H1 (cell line): ENCODE measurements around the gene ADAT3. TPM values are rescaled to one million over a fixed set of nuclear protein-coding genes. Genes with fewer than 3 reads are reported as not detected.

ENCODE experiments used
- CTCF ChIA-PET: fragments of 300-600 bp; sonication (Branson Sonifier 250); formaldehyde crosslinking; loops from one replicate; lab custom pipeline; 2021; ENCODE audit not compliant: partially characterized antibody; lab: Charles Lee
- POLR2A ChIA-PET: fragments of 300-600 bp; sonication (Branson Sonifier 250); formaldehyde crosslinking; loops from one replicate; lab custom pipeline; 2021; ENCODE audit warnings: inconsistent platforms; ENCODE audit not compliant: partially characterized antibody; lab: Charles Lee
- DNase-seq, 2 experiments: peaks; one replicate each; pipeline versions ENCODE4 v3.0.0 to v3.0.0-alpha.2; 2010 to 2022; ENCODE audit warnings: low spot score in 2 of 2, low read depth in 1 of 2, mixed read lengths in 1 of 2
- FAIRE-seq: peaks from 2 replicates; lab custom pipeline; 2011; peaks lifted over from hg19 to GRCh38; lab: Jason Lieb, UNC
- H2AFZ ChIP-seq: 2 replicates; pipeline ENCODE4 v1.8.1; 2012; ENCODE audit warnings: low read length, inconsistent platforms
- H2AK5ac ChIP-seq: 2 replicates; pipeline ENCODE4 v1.6.1; 2013; ENCODE audit warnings: low read depth, low read length
- H2BK120ac ChIP-seq: replicated peaks from 2 replicates; pipeline ENCODE3; 2013; ENCODE audit warnings: low read depth, low read length, inconsistent platforms
- H2BK12ac ChIP-seq: 2 replicates; pipeline ENCODE4 v1.6.1; 2013; ENCODE audit warnings: low read depth, low read length
- H2BK15ac ChIP-seq: 2 replicates; pipeline ENCODE4 v1.6.1; 2013; ENCODE audit warnings: low read length
- H2BK20ac ChIP-seq: 2 replicates; pipeline ENCODE4 v1.6.1; 2013; ENCODE audit warnings: low read length
- H2BK5ac ChIP-seq: 2 replicates; pipeline ENCODE4 v1.6.1; 2013; ENCODE audit warnings: low read depth, low read length
- H3K14ac ChIP-seq: 2 replicates; pipeline ENCODE4 v1.6.1; 2013; ENCODE audit warnings: inconsistent platforms; ENCODE audit not compliant: insufficient read length
- H3K18ac ChIP-seq: 2 replicates; pipeline ENCODE4 v1.6.1; 2013; ENCODE audit warnings: low read length; ENCODE audit errors: extremely low read depth
- H3K23ac ChIP-seq: 2 replicates; pipeline ENCODE4 v1.6.1; 2013; ENCODE audit warnings: inconsistent platforms; ENCODE audit not compliant: insufficient read length
- H3K23me2 ChIP-seq: 2 replicates; pipeline ENCODE4 v1.6.1; 2013; ENCODE audit warnings: low read depth, low read length
- H3K27ac ChIP-seq: 2 replicates; pipeline ENCODE4 v1.6.1; 2011; ENCODE audit warnings: low read depth, low read length, inconsistent platforms
- H3K27me3 ChIP-seq, 4 experiments: replicated peaks in 1 of 4; 1 replicate in 1 of 4; 2 replicates in 3 of 4; pipeline versions ENCODE4 v1.6.1 to v1.8.1; 2011 to 2013; ENCODE audit warnings: low read length in 3 of 4, mild to moderate bottlenecking in 3 of 4, inconsistent platforms in 2 of 4, mixed read lengths in 2 of 4, moderate library complexity in 1 of 4; ENCODE audit not compliant: control insufficient read depth in 3 of 4, insufficient read depth in 3 of 4; ENCODE audit errors: extremely low read depth in 1 of 4
- H3K36me3 ChIP-seq, 4 experiments: 2 replicates each; pipeline versions ENCODE4 v1.6.1 to v1.8.1; 2011 to 2013; ENCODE audit warnings: mild to moderate bottlenecking in 4 of 4, low read length in 3 of 4, moderate library complexity in 2 of 4, control low read depth in 1 of 4, inconsistent platforms in 1 of 4; ENCODE audit not compliant: insufficient read depth in 4 of 4, control insufficient read depth in 2 of 4
- H3K4ac ChIP-seq: replicated peaks from 2 replicates; pipeline ENCODE3; 2013; ENCODE audit warnings: low read length, low read depth, mixed read lengths, inconsistent platforms; ENCODE audit not compliant: insufficient read length
- H3K4me1 ChIP-seq, 4 experiments: replicated peaks in 1 of 4; 1 replicate in 1 of 4; 2 replicates in 3 of 4; pipeline versions ENCODE4 v1.6.1 to v1.8.1; 2011 to 2013; ENCODE audit warnings: low read length in 3 of 4, inconsistent platforms in 2 of 4, mixed read lengths in 1 of 4; ENCODE audit not compliant: insufficient read depth in 4 of 4, control insufficient read depth in 3 of 4
- H3K4me2 ChIP-seq, 2 experiments: 2 replicates each; pipeline versions ENCODE4 v1.6.1 to v1.8.1; 2011 to 2013; ENCODE audit warnings: low read depth in 2 of 2, low read length in 2 of 2, control low read depth in 1 of 2, inconsistent platforms in 1 of 2, mild to moderate bottlenecking in 1 of 2; ENCODE audit not compliant: insufficient read depth in 1 of 2
- H3K4me3 ChIP-seq, 4 experiments: fragments of 200-600, 300-600 bp in 1 of 4; sonication (generic), shearing (Covaris generic), sonication (Bioruptor Twin) in 1 of 4; 2 replicates each; pipeline versions ENCODE4 v1.5.1 to v1.8.1; 2011 to 2016; ENCODE audit warnings: low read length in 4 of 4, low read depth in 3 of 4, control low read depth in 2 of 4, inconsistent platforms in 2 of 4, mild to moderate bottlenecking in 2 of 4, mixed read lengths in 1 of 4, moderate library complexity in 1 of 4; ENCODE audit not compliant: insufficient read depth in 2 of 4; ENCODE audit errors: extremely low read depth in 1 of 4
- H3K56ac ChIP-seq: replicated peaks from 2 replicates; pipeline ENCODE3; 2013; ENCODE audit warnings: low read depth, mild to moderate bottlenecking, mixed read lengths, low read length, inconsistent platforms; ENCODE audit not compliant: insufficient read length
- H3K79me1 ChIP-seq: 2 replicates; pipeline ENCODE4 v1.6.1; 2013; ENCODE audit warnings: low read depth, low read length, control low read depth
- H3K79me2 ChIP-seq, 2 experiments: 2 replicates each; pipeline versions ENCODE4 v1.6.1 to v1.8.1; 2012 to 2013; ENCODE audit warnings: low read length in 2 of 2, mild to moderate bottlenecking in 2 of 2, inconsistent platforms in 1 of 2; ENCODE audit not compliant: insufficient read depth in 2 of 2, control insufficient read depth in 1 of 2
- H3K9ac ChIP-seq, 4 experiments: replicated peaks in 1 of 4; 1 replicate in 1 of 4; 2 replicates in 3 of 4; pipeline versions ENCODE4 v1.6.1 to v1.8.1; 2011 to 2013; ENCODE audit warnings: low read depth in 3 of 4, low read length in 3 of 4, control low read depth in 2 of 4, mild to moderate bottlenecking in 2 of 4, moderate library complexity in 2 of 4, inconsistent platforms in 1 of 4; ENCODE audit errors: extremely low read depth in 1 of 4
- H3K9me3 ChIP-seq, 2 experiments: 2 replicates each; pipeline versions ENCODE4 v1.6.1 to v1.8.1; 2012 to 2013; ENCODE audit warnings: mild to moderate bottlenecking in 2 of 2, moderate library complexity in 2 of 2, control low read depth in 1 of 2, inconsistent platforms in 1 of 2, low read depth in 1 of 2, low read length in 1 of 2, mixed read lengths in 1 of 2; ENCODE audit not compliant: insufficient read depth in 2 of 2
- H4K20me1 ChIP-seq, 2 experiments: replicated peaks in 1 of 2; 2 replicates each; pipeline versions ENCODE3 to v1.8.1; 2011 to 2013; ENCODE audit warnings: inconsistent platforms in 2 of 2, low read length in 2 of 2, mild to moderate bottlenecking in 1 of 2; ENCODE audit not compliant: insufficient read depth in 2 of 2, control insufficient read depth in 1 of 2
- H4K5ac ChIP-seq: 2 replicates; pipeline ENCODE4 v1.6.1; 2013; ENCODE audit warnings: low read length, low read depth, mixed read lengths, inconsistent platforms; ENCODE audit not compliant: insufficient read length
- H4K8ac ChIP-seq: 2 replicates; pipeline ENCODE4 v1.8.0; 2013; ENCODE audit warnings: mild to moderate bottlenecking, moderate library complexity, low read length, inconsistent platforms; ENCODE audit not compliant: insufficient read depth; ENCODE audit errors: extremely low read depth
- H4K91ac ChIP-seq: replicated peaks from 2 replicates; pipeline ENCODE3; 2013; ENCODE audit warnings: low read length, mixed read lengths, inconsistent platforms; ENCODE audit not compliant: insufficient read length
- CHD1 ChIP-seq: IDR thresholded peaks from 2 replicates; pipeline ENCODE4 v1.6.1; 2012; ENCODE audit warnings: low read depth, low read length, improper control_type of control experiment
- EGR1 ChIP-seq: IDR thresholded peaks from 2 replicates; pipeline ENCODE4 v1.6.1; 2011; ENCODE audit warnings: low read depth, low read length, borderline replicate concordance
- EZH2 ChIP-seq: fragments of 200-600 bp; sonication (generic); IDR thresholded peaks from 2 replicates; pipeline ENCODE4 v1.7.1; 2012; ENCODE audit warnings: low read depth, mild to moderate bottlenecking, moderate library complexity, low read length, inconsistent platforms; ENCODE audit not compliant: severe bottlenecking
- GABPA ChIP-seq: IDR thresholded peaks from 2 replicates; pipeline ENCODE4 v1.6.1; 2011; ENCODE audit warnings: mild to moderate bottlenecking, low read length, moderate library complexity, borderline replicate concordance; ENCODE audit not compliant: insufficient read depth
- GTF2F1 ChIP-seq: IDR thresholded peaks from 2 replicates; pipeline ENCODE4 v1.6.1; 2012; ENCODE audit warnings: low read depth, low read length, improper control_type of control experiment, borderline replicate concordance
- KDM4A ChIP-seq: IDR thresholded peaks from one replicate; pipeline ENCODE4 v1.7.1; 2012; ENCODE audit warnings: low read depth, mild to moderate bottlenecking, moderate library complexity, low read length, inconsistent platforms; ENCODE audit not compliant: severe bottlenecking
- KDM5A ChIP-seq: fragments of 200-600 bp; IDR thresholded peaks from 2 replicates; pipeline ENCODE4 v1.7.1; 2012; ENCODE audit warnings: mild to moderate bottlenecking, low read length, inconsistent platforms, mixed read lengths
- SP4 ChIP-seq: IDR thresholded peaks from 2 replicates; pipeline ENCODE4 v1.6.1; 2012; ENCODE audit warnings: low read length, inconsistent platforms
- YY1 ChIP-seq: IDR thresholded peaks from 2 replicates; pipeline ENCODE4 v1.6.1; 2011; ENCODE audit warnings: low read depth, mild to moderate bottlenecking, low read length
- WGBS, 2 experiments: shearing (Covaris generic) in 1 of 2; methylation state at CpG; one replicate each; pipeline versions ENCODE4 v1.1.6 to v1.1.7; 2013 to 2015; ENCODE audit warnings: low lambda C conversion rate in 2 of 2, mixed read lengths in 2 of 2, inconsistent platforms in 1 of 2, low coverage in 1 of 2, missing lambda C conversion rate in 1 of 2; ENCODE audit not compliant: insufficient replicate concordance in 2 of 2, insufficient coverage in 1 of 2, insufficient read length in 1 of 2; ENCODE audit errors: extremely low coverage in 1 of 2, missing lambda C conversion rate in 1 of 2; 5-methylcytosine and 5-hydroxymethylcytosine counted together
- polyA plus RNA-seq, 7 experiments: library from polyadenylated mRNA; depleted of rRNA in 3 of 7; stranded (reverse) in 5 of 7; unstranded in 2 of 7; fragments of >200 nt in 5 of 7; fragments of 200-250 nt in 2 of 7; gene quantifications; 1 replicate in 5 of 7; 2 replicates in 1 of 7; 4 replicates in 1 of 7; pipeline versions ENCODE4 v1.2.1 to v1.2.3, GENCODE V29; 2011 to 2013; ENCODE audit warnings: missing spikeins in 2 of 7, mixed read lengths in 2 of 7
- total RNA-seq: library from RNA; stranded (reverse); fragmentation: NEBNext Ultra II Directional; extraction: Animal tissue kit (Norgen Biotek cat#: 25700); gene quantifications from 2 replicates; pipeline ENCODE4 v1.2.1, GENCODE V29; 2021
- TF ChIP-seq, protein P1 (sequence below): IDR thresholded peaks from 2 replicates; pipeline ENCODE4 v1.6.1; 2012; ENCODE audit warnings: inconsistent platforms

ADAT3 gene
- total and polyA plus RNA-seq, 2 of the 8 experiments (the other 6 are each of a cell fraction or from before 2014, with no cell fraction given): 5.4 to 10.8 TPM

- no peak for TF ChIP-seq CHD1
- no peak for TF ChIP-seq EZH2
- TF ChIP-seq YY1: no peak
- TF ChIP-seq GTF2F1: no peak
- no peak for TF ChIP-seq EGR1
- TF ChIP-seq KDM4A: no peak
- TF ChIP-seq KDM5A: no peak
- TF ChIP-seq SP4: no peak
- no peak for TF ChIP-seq GABPA
- TF ChIP-seq, protein P1, sequence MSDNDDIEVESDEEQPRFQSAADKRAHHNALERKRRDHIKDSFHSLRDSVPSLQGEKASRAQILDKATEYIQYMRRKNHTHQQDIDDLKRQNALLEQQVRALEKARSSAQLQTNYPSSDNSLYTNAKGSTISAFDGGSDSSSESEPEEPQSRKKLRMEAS: no peak
- Histone ChIP-seq H4K20me1 (peaks cover 28 to 34% of the 10 kb centered on the region in 2 experiments), H4K91ac (no peak overlapping the region), H3K14ac (no peak overlapping the region), H4K5ac (peak overlapping the region; percentile 5), H2BK15ac (no peak overlapping the region), H3K79me2 (peaks cover 49 to 63% of the 10 kb centered on the region in 2 experiments), H3K23me2 (peaks cover 15% of the 10 kb centered on the region; the same call in 1 of the 2 replicates), H3K23ac (no peak overlapping the region), H3K18ac (no peak overlapping the region), H3K4ac (no peak overlapping the region), H2BK5ac (no peak overlapping the region), H3K79me1 (peaks cover 11% of the 10 kb centered on the region), H3K27me3 (no peaks in the 10 kb centered on the region), H3K4me3 (peak overlapping the region in 1 of 4 experiments; percentile 85; a peak in 1 of 8 replicates), H2BK20ac (no peak overlapping the region), H2AFZ (no peak overlapping the region), H3K36me3 (no peaks in the 10 kb centered on the region), H2BK12ac (no peak overlapping the region), H3K9me3 (no peaks in the 10 kb centered on the region), H3K4me1 (peaks cover 0 to 27% (median 12%) of the 10 kb centered on the region in 4 experiments; a peak in 6 of 7 replicates), H2BK120ac (no peak overlapping the region), H3K4me2 (peak overlapping the region in 1 of 2 experiments; percentile 80; a peak in 3 of 4 replicates), H3K56ac (no peak overlapping the region), H3K9ac (no peak overlapping the region), H3K27ac (no peak overlapping the region; the same call in 1 of the 2 replicates), H4K8ac (no peak overlapping the region), H2AK5ac (no peak overlapping the region)
- FAIRE-seq: no peak
- no peak for DNase-seq
- ChIA-PET POLR2A (interaction anchor here (1.5 kb wide), 1 partner anchor 17 kb away, joined by 5 read pairs; no protein-coding TSS in a partner anchor), CTCF (interaction anchor here (0.6 to 3.6 kb wide), 7 partner anchors 10 to 1554 kb away, joined by 3 to 21 read pairs (median 3); no protein-coding TSS in a partner anchor)
- 93% methylated on average over 19 of the region's 22 CpGs; no CpG with 5 or more reads in 1 of the 2 experiments for WGBS, 2 experiments
These were observed 38.5 kb downstream of the ADAT3 start for GRCh38 chr19:1943661-1944087.
